ENCODE data around the gene RPL12.

RPL12 gene

GRCh38 chr9:127424676-127424999 lies 26.6 kb downstream of the RPL12 start:
- Histone ChIP-seq H3K9me3 (ENCODE audit: insufficient read depth, low read depth, low read length) (peaks cover 2% of the 10 kb centered on the region), H2BK12ac (ENCODE audit: low read length) (no peak overlapping the region), H3K36me3 (ENCODE audit: control insufficient read depth in 1 of 2, insufficient read depth in 2 of 2, low read length in 2 of 2) (peaks cover 6 to 11% of the 10 kb centered on the region in 2 experiments), H2BK5ac (ENCODE audit: low read depth, low read length, poor library complexity) (peak overlapping the region; percentile 92), H2BK120ac (ENCODE audit: insufficient read depth, low read length, poor library complexity) (peak overlapping the region; percentile 70), H4K91ac (ENCODE audit: low read depth, low read length) (peak overlapping the region; percentile 89), H3K18ac (ENCODE audit: low read length) (peak overlapping the region; percentile 96), H3K27me3 (ENCODE audit: insufficient read depth, low read length) (no peaks in the 10 kb centered on the region), H3K4me1 (ENCODE audit: control insufficient read depth in 1 of 2, insufficient read depth in 2 of 2, low read length in 2 of 2) (peaks cover 2 to 12% of the 10 kb centered on the region in 2 experiments), H2AK5ac (ENCODE audit: low read length) (peak overlapping the region; percentile 55), H3K4me3 (ENCODE audit: low read depth, low read length) (peak overlapping the region; percentile 97), H3K79me1 (ENCODE audit: low read length) (peaks cover 8% of the 10 kb centered on the region), H3K4ac (ENCODE audit: low read depth, low read length) (peak overlapping the region; percentile 85), H3K79me2 (ENCODE audit: control insufficient read depth, insufficient read depth, low read length, poor library complexity) (peaks cover 7% of the 10 kb centered on the region), H2AFZ (ENCODE audit: insufficient read depth, low read length, poor library complexity) (peak overlapping the region; percentile 86), H3K23ac (ENCODE audit: low read length) (no peak overlapping the region), H3K14ac (ENCODE audit: low read length) (peak overlapping the region; percentile 91), H3K4me2 (ENCODE audit: low read length) (peak overlapping the region; percentile 76), H4K8ac (ENCODE audit: low read depth, low read length) (peak overlapping the region; percentile 93), H3K9ac (ENCODE audit: low read length) (peak overlapping the region; percentile 97), H4K12ac (ENCODE audit: low read depth, low read length) (peak overlapping the region; percentile 90), H3K27ac (ENCODE audit: low read depth, low read length) (peak overlapping the region; percentile 85)
- WGBS (ENCODE audit: extremely low coverage, insufficient coverage, insufficient read length), result no CpG with 5 or more reads among the region's 13 CpGs
- no peak for DNase-seq

- peaks cover 7% of the 10 kb centered on the region for H3K79me2 ChIP-seq (ENCODE audit: control insufficient read depth, insufficient read depth, low read length, poor library complexity)
- H3K27ac ChIP-seq (ENCODE audit: low read depth, low read length), result peak within 1 kb of the TSS; percentile 85
- peak within 1 kb of the TSS; percentile 90 for H4K12ac ChIP-seq (ENCODE audit: low read depth, low read length)
- peaks cover 2 to 12% of the 10 kb centered on the region in 2 experiments for H3K4me1 ChIP-seq (ENCODE audit: control insufficient read depth in 1 of 2, insufficient read depth in 2 of 2, low read length in 2 of 2)
- H3K4me3 ChIP-seq (ENCODE audit: low read depth, low read length), result peak within 1 kb of the TSS; percentile 97
- no CpG with 5 or more reads among the region's 54 CpGs for WGBS (ENCODE audit: extremely low coverage, insufficient coverage, insufficient read length)
- peak within 1 kb of the TSS; percentile 91 for H3K14ac ChIP-seq (ENCODE audit: low read length)
- peak; percentile 92 to 94 for DNase-seq
- no peak within 1 kb of the TSS for H3K23ac ChIP-seq (ENCODE audit: low read length)
- H3K9ac ChIP-seq (ENCODE audit: low read length), result peak within 1 kb of the TSS; percentile 97
- H3K18ac ChIP-seq (ENCODE audit: low read length), result peak within 1 kb of the TSS; percentile 96
- peak within 1 kb of the TSS; percentile 70 for H2BK120ac ChIP-seq (ENCODE audit: insufficient read depth, low read length, poor library complexity)
- no peak within 1 kb of the TSS for H2BK12ac ChIP-seq (ENCODE audit: low read length)
- peak within 1 kb of the TSS; percentile 93 for H4K8ac ChIP-seq (ENCODE audit: low read depth, low read length)
- H3K27me3 ChIP-seq (ENCODE audit: insufficient read depth, low read length), result no peaks in the 10 kb centered on the region
- peaks cover 3 to 8% of the 10 kb centered on the region in 2 experiments for H3K36me3 ChIP-seq (ENCODE audit: control insufficient read depth in 1 of 2, insufficient read depth in 2 of 2, low read length in 2 of 2)
- H2AFZ ChIP-seq (ENCODE audit: insufficient read depth, low read length, poor library complexity), result peak within 1 kb of the TSS; percentile 86
- peak within 1 kb of the TSS; percentile 85 for H3K4ac ChIP-seq (ENCODE audit: low read depth, low read length)
- H3K79me1 ChIP-seq (ENCODE audit: low read length), result peaks cover 8% of the 10 kb centered on the region
- H4K91ac ChIP-seq (ENCODE audit: low read depth, low read length), result peak within 1 kb of the TSS; percentile 89
- H3K4me2 ChIP-seq (ENCODE audit: low read length), result peak within 1 kb of the TSS; percentile 76
- peaks cover 2% of the 10 kb centered on the region for H3K9me3 ChIP-seq (ENCODE audit: insufficient read depth, low read depth, low read length)
- H2AK5ac ChIP-seq (ENCODE audit: low read length), result peak within 1 kb of the TSS; percentile 55
- peak within 1 kb of the TSS; percentile 93 for H2BK5ac ChIP-seq (ENCODE audit: low read depth, low read length, poor library complexity)
Measured at GRCh38 chr9:127423934-127424675, 27.1 kb downstream of the RPL12 start, which contains the start of gene ZNF79. ZNF79 (plus strand) TSS chr9:127424382; CDS start chr9:127424788, 406 bp downstream.

- peak overlapping the region; percentile 70 for H2BK5ac ChIP-seq (ENCODE audit: low read depth, low read length, poor library complexity)
- peaks cover 2% of the 10 kb centered on the region for H3K9me3 ChIP-seq (ENCODE audit: insufficient read depth, low read depth, low read length)
- peak overlapping the region; percentile 76 for H3K4me2 ChIP-seq (ENCODE audit: low read length)
- peak overlapping the region; percentile 71 for H4K12ac ChIP-seq (ENCODE audit: low read depth, low read length)
- peak overlapping the region; percentile 10 for H3K4ac ChIP-seq (ENCODE audit: low read depth, low read length)
- peak overlapping the region; percentile 85 for H3K27ac ChIP-seq (ENCODE audit: low read depth, low read length)
- peak overlapping the region; percentile 46 for H3K14ac ChIP-seq (ENCODE audit: low read length)
- H2BK12ac ChIP-seq (ENCODE audit: low read length), result no peak overlapping the region
- no peak overlapping the region for H3K18ac ChIP-seq (ENCODE audit: low read length)
- no peaks in the 10 kb centered on the region for H3K27me3 ChIP-seq (ENCODE audit: insufficient read depth, low read length)
- peak overlapping the region; percentile 71 for H3K4me3 ChIP-seq (ENCODE audit: low read depth, low read length)
- peak overlapping the region; percentile 46 for H4K91ac ChIP-seq (ENCODE audit: low read depth, low read length)
- H3K79me2 ChIP-seq (ENCODE audit: control insufficient read depth, insufficient read depth, low read length, poor library complexity), result peaks cover 7% of the 10 kb centered on the region
- peak overlapping the region; percentile 81 for H4K8ac ChIP-seq (ENCODE audit: low read depth, low read length)
- H2BK120ac ChIP-seq (ENCODE audit: insufficient read depth, low read length, poor library complexity), result peak overlapping the region; percentile 16
- peaks cover 8% of the 10 kb centered on the region for H3K79me1 ChIP-seq (ENCODE audit: low read length)
- H3K4me1 ChIP-seq (ENCODE audit: control insufficient read depth in 1 of 2, insufficient read depth in 2 of 2, low read length in 2 of 2), result peaks cover 2 to 12% of the 10 kb centered on the region in 2 experiments
- peaks cover 0 to 2% of the 10 kb centered on the region in 2 experiments for H3K36me3 ChIP-seq (ENCODE audit: control insufficient read depth in 1 of 2, insufficient read depth in 2 of 2, low read length in 2 of 2)
- peak overlapping the region; percentile 61 for H2AFZ ChIP-seq (ENCODE audit: insufficient read depth, low read length, poor library complexity)
- WGBS (ENCODE audit: extremely low coverage, insufficient coverage, insufficient read length), result no CpG with 5 or more reads among the region's 9 CpGs
- DNase-seq, result peak in 1 of 2 donors; percentile 41
- no peak overlapping the region for H2AK5ac ChIP-seq (ENCODE audit: low read length)
- H3K9ac ChIP-seq (ENCODE audit: low read length), result peak overlapping the region; percentile 96
- H3K23ac ChIP-seq (ENCODE audit: low read length), result no peak overlapping the region
Measured at GRCh38 chr9:127423476-127423933, 27.7 kb downstream of the RPL12 start.

GRCh38 chr9:127422787-127423186 lies 28.4 kb downstream of the RPL12 start:
- Histone ChIP-seq H3K27ac (ENCODE audit: low read depth, low read length) (no peak overlapping the region), H3K4me3 (ENCODE audit: low read depth, low read length) (no peak overlapping the region), H3K27me3 (ENCODE audit: insufficient read depth, low read length) (no peaks in the 10 kb centered on the region), H3K79me1 (ENCODE audit: low read length) (peaks cover 8% of the 10 kb centered on the region), H2AFZ (ENCODE audit: insufficient read depth, low read length, poor library complexity) (no peak overlapping the region), H3K36me3 (ENCODE audit: control insufficient read depth in 1 of 2, insufficient read depth in 2 of 2, low read length in 2 of 2) (peaks cover 0 to 2% of the 10 kb centered on the region in 2 experiments), H4K12ac (ENCODE audit: low read depth, low read length) (no peak overlapping the region), H3K4ac (ENCODE audit: low read depth, low read length) (peak overlapping the region; percentile 10), H2BK120ac (ENCODE audit: insufficient read depth, low read length, poor library complexity) (no peak overlapping the region), H4K91ac (ENCODE audit: low read depth, low read length) (no peak overlapping the region), H3K23ac (ENCODE audit: low read length) (no peak overlapping the region), H2BK5ac (ENCODE audit: low read depth, low read length, poor library complexity) (no peak overlapping the region), H3K18ac (ENCODE audit: low read length) (no peak overlapping the region), H3K4me1 (ENCODE audit: control insufficient read depth in 1 of 2, insufficient read depth in 2 of 2, low read length in 2 of 2) (peaks cover 2 to 12% of the 10 kb centered on the region in 2 experiments), H3K9ac (ENCODE audit: low read length) (peak overlapping the region; percentile 70), H2AK5ac (ENCODE audit: low read length) (no peak overlapping the region), H3K9me3 (ENCODE audit: insufficient read depth, low read depth, low read length) (peaks cover 2% of the 10 kb centered on the region), H4K8ac (ENCODE audit: low read depth, low read length) (no peak overlapping the region), H2BK12ac (ENCODE audit: low read length) (no peak overlapping the region), H3K14ac (ENCODE audit: low read length) (no peak overlapping the region), H3K79me2 (ENCODE audit: control insufficient read depth, insufficient read depth, low read length, poor library complexity) (peaks cover 7% of the 10 kb centered on the region), H3K4me2 (ENCODE audit: low read length) (peak overlapping the region; percentile 76)
- DNase-seq, result no peak
- WGBS (ENCODE audit: extremely low coverage, insufficient coverage, insufficient read length), result no CpG with 5 or more reads among the region's 6 CpGs

Data from trophoblast cell (in vitro differentiated cells and primary cell).